H9 (cell line): ENCODE data around the gene SRGAP1. TPM values are rescaled to one million over a fixed set of nuclear protein-coding genes. Genes with fewer than 3 reads are reported as not detected.

Experiments used
- DNase-seq: peaks from one replicate; pipeline ENCODE4 v3.0.0-alpha.2; 2017
- H2AFZ ChIP-seq: one replicate; pipeline ENCODE4 v1.6.1; 2013; ENCODE audit warnings: mild to moderate bottlenecking, low read length, control low read depth, moderate library complexity
- H2AK5ac ChIP-seq: 2 replicates; pipeline ENCODE4 v1.6.1; 2013; ENCODE audit warnings: low read length, control low read depth, mixed read lengths; ENCODE audit not compliant: insufficient read length
- H2BK120ac ChIP-seq: one replicate; pipeline ENCODE4 v1.6.1; 2013; ENCODE audit warnings: low read depth, mild to moderate bottlenecking, low read length, control low read depth, inconsistent platforms; ENCODE audit not compliant: poor library complexity, severe bottlenecking
- H2BK12ac ChIP-seq: 2 replicates; pipeline ENCODE4 v1.6.1; 2013; ENCODE audit warnings: low read length, control low read depth, mixed read lengths, low read depth; ENCODE audit not compliant: insufficient read length
- H2BK15ac ChIP-seq: 2 replicates; pipeline ENCODE4 v1.6.1; 2013; ENCODE audit warnings: low read depth, low read length, control low read depth
- H2BK20ac ChIP-seq: one replicate; pipeline ENCODE4 v1.6.1; 2013; ENCODE audit warnings: low read depth, mild to moderate bottlenecking, low read length, control low read depth, inconsistent platforms; ENCODE audit not compliant: poor library complexity, severe bottlenecking
- H2BK5ac ChIP-seq: 2 replicates; pipeline ENCODE4 v1.6.1; 2013; ENCODE audit warnings: low read length, control low read depth, mixed read lengths; ENCODE audit not compliant: insufficient read length
- H3K14ac ChIP-seq: 2 replicates; pipeline ENCODE4 v1.6.1; 2013; ENCODE audit warnings: low read length, control low read depth; ENCODE audit not compliant: insufficient read depth
- H3K18ac ChIP-seq: 2 replicates; pipeline ENCODE4 v1.6.1; 2013; ENCODE audit warnings: low read depth, mild to moderate bottlenecking, mixed read lengths, low read length, control low read depth; ENCODE audit not compliant: insufficient read length
- H3K23ac ChIP-seq: 2 replicates; pipeline ENCODE4 v1.6.1; 2013; ENCODE audit warnings: low read length, control low read depth, mixed read lengths, low read depth; ENCODE audit not compliant: insufficient read length
- H3K23me2 ChIP-seq: 2 replicates; pipeline ENCODE4 v1.6.1; 2013; ENCODE audit warnings: low read depth, mild to moderate bottlenecking, mixed read lengths, low read length, control low read depth; ENCODE audit not compliant: insufficient read length, poor library complexity, severe bottlenecking
- H3K27ac ChIP-seq: 2 replicates; pipeline ENCODE4 v1.5.1; 2013; ENCODE audit warnings: low read length, control low read depth, mixed read lengths, low read depth; ENCODE audit not compliant: insufficient read length
- H3K27me3 ChIP-seq: 2 replicates; pipeline ENCODE4 v1.6.1; 2013; ENCODE audit warnings: low read length, control low read depth, inconsistent platforms; ENCODE audit not compliant: insufficient read depth
- H3K4ac ChIP-seq: 2 replicates; pipeline ENCODE4 v1.6.1; 2013; ENCODE audit warnings: low read depth, mild to moderate bottlenecking, control low read depth, inconsistent platforms, low read length, moderate library complexity
- H3K4me1 ChIP-seq: 2 replicates; pipeline ENCODE4 v1.6.1; 2013; ENCODE audit warnings: low read length, control low read depth, inconsistent platforms; ENCODE audit not compliant: insufficient read depth
- H3K4me2 ChIP-seq: 2 replicates; pipeline ENCODE4 v1.6.1; 2013; ENCODE audit warnings: low read length, control low read depth, mixed read lengths; ENCODE audit not compliant: insufficient read length, insufficient read depth
- H3K56ac ChIP-seq: 2 replicates; pipeline ENCODE4 v1.6.1; 2013; ENCODE audit warnings: low read depth, mild to moderate bottlenecking, mixed read lengths, low read length, control low read depth; ENCODE audit not compliant: insufficient read length
- H3K79me1 ChIP-seq: 2 replicates; pipeline ENCODE4 v1.6.1; 2013; ENCODE audit warnings: low read depth, mild to moderate bottlenecking, moderate library complexity, low read length, control low read depth, inconsistent platforms; ENCODE audit not compliant: insufficient read depth, poor library complexity, severe bottlenecking
- H3K79me2 ChIP-seq: 2 replicates; pipeline ENCODE4 v1.6.1; 2013; ENCODE audit warnings: low read length, control low read depth, inconsistent platforms; ENCODE audit not compliant: insufficient read depth
- H3K9ac ChIP-seq: 2 replicates; pipeline ENCODE4 v1.6.1; 2013; ENCODE audit warnings: low read length, control low read depth, mixed read lengths; ENCODE audit not compliant: insufficient read length; ENCODE audit errors: extremely low read depth
- H3K9me3 ChIP-seq: one replicate; pipeline ENCODE4 v1.6.1; 2013; ENCODE audit warnings: low read depth, low read length, inconsistent platforms; ENCODE audit not compliant: control insufficient read depth
- H3T11ph ChIP-seq: one replicate; pipeline ENCODE4 v1.6.1; 2013; ENCODE audit warnings: mild to moderate bottlenecking, low read length, control low read depth, inconsistent platforms
- H4K20me1 ChIP-seq: one replicate; pipeline ENCODE4 v1.6.1; 2013; ENCODE audit not compliant: control insufficient read depth, insufficient read length, insufficient read depth
- H4K5ac ChIP-seq: 2 replicates; pipeline ENCODE4 v1.6.1; 2013; ENCODE audit warnings: low read depth, mild to moderate bottlenecking, mixed read lengths, low read length, control low read depth; ENCODE audit not compliant: insufficient read length
- H4K8ac ChIP-seq: replicated peaks from 2 replicates; pipeline ENCODE4 v1.6.1; 2013; ENCODE audit warnings: low read length, control low read depth, mixed read lengths, low read depth; ENCODE audit not compliant: insufficient read length
- H4K91ac ChIP-seq: 2 replicates; pipeline ENCODE4 v1.6.1; 2013; ENCODE audit warnings: low read depth, mild to moderate bottlenecking, moderate library complexity, mixed read lengths, low read length, control low read depth; ENCODE audit not compliant: insufficient read length
- H3K27ac Mint-ChIP-seq, 3 experiments: 2 replicates in 2 of 3; 3 replicates in 1 of 3; pipeline ENCODE4 v1.8.0; 2020 to 2021; ENCODE audit warnings: mixed read lengths in 3 of 3, mild to moderate bottlenecking in 1 of 3, moderate library complexity in 1 of 3
- H3K27me3 Mint-ChIP-seq: 2 replicates; pipeline ENCODE4 v1.8.0; 2021; ENCODE audit warnings: low read depth, mild to moderate bottlenecking, moderate library complexity, mixed read lengths
- H3K36me3 Mint-ChIP-seq, 3 experiments: 2 replicates in 2 of 3; 3 replicates in 1 of 3; pipeline ENCODE4 v1.8.0; 2020 to 2021; ENCODE audit warnings: low read depth in 3 of 3, mixed read lengths in 3 of 3; ENCODE audit not compliant: insufficient read depth in 1 of 3
- H3K4me1 Mint-ChIP-seq, 2 experiments: 2 replicates each; pipeline ENCODE4 v1.8.0; 2020; ENCODE audit warnings: mixed read lengths in 2 of 2
- H3K4me3 Mint-ChIP-seq, 2 experiments: 2 replicates in 1 of 2; 3 replicates in 1 of 2; pipeline ENCODE4 v1.8.0; 2020 to 2021; ENCODE audit warnings: mild to moderate bottlenecking in 2 of 2, mixed read lengths in 2 of 2, moderate library complexity in 1 of 2
- H3K9me3 Mint-ChIP-seq, 2 experiments: 2 replicates in 1 of 2; 3 replicates in 1 of 2; pipeline ENCODE4 v1.8.0; 2020; ENCODE audit warnings: mild to moderate bottlenecking in 2 of 2, mixed read lengths in 2 of 2, moderate library complexity in 1 of 2
- CTCF ChIP-seq: fragments of 200-600 bp; sonication (generic); conservative IDR thresholded peaks from 3 replicates; pipeline ENCODE4 v1.8.0; 2021; ENCODE audit warnings: antibody characterized with exemption, mild to moderate bottlenecking
- WGBS: extraction: QIAGEN DNeasy Blood & Tissue Kit; methylation state at CpG from one replicate; pipeline ENCODE4 v1.1.7; 2013; ENCODE audit warnings: missing lambda C conversion rate, low lambda C conversion rate, mixed read lengths; ENCODE audit not compliant: insufficient read length; ENCODE audit errors: extremely low coverage; 5-methylcytosine and 5-hydroxymethylcytosine counted together
- total RNA-seq: library from RNA; stranded (reverse); gene quantifications from 2 replicates; pipeline ENCODE4 v1.2.1, GENCODE V29; 2021

Gene SRGAP1
- total RNA-seq, 1 experiment from 2014 or later = 4.8 TPM

DNA sequence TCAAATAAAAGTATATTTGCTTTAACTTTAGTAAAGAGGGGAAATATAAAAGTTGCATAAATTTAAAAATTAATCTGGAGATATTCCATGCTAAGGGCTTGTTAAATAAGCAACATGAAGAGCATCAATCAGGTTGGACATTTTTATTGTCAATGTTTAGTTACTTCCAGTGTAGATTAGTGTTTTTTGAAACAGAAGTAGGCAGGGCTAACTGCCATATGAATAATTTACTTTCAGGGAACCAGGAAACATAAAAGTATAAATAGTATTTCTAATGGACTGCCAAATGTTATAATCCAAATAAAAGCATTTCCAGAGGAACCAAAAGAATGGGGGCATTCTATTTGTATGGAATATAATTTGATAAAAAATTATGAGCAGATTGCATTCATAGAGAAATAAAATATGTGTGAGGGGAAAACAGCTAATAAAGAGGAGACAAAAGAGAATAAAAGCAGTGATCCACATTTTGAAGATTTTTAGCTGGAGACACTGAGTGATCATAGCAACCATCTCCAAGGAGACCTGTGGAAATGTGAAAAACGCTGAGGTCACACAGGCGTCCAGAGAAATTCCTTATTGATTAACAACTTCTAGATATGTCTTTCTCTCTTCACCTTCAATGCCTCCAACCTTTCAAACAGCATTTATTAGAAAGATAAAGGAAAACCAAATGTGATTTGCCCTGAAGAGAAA lies 70.8 kb downstream of the SRGAP1 start:
- Mint-ChIP-seq H3K4me3 (no peak overlapping the region), H3K4me1 (peaks cover 24% of the 10 kb centered on the region in 2 experiments), H3K9me3 (no peaks in the 10 kb centered on the region), H3K27ac (no peak overlapping the region; a peak in 1 of 7 replicates), H3K36me3 (no peaks in the 10 kb centered on the region), H3K27me3 (no peaks in the 10 kb centered on the region)
- Histone ChIP-seq H3K9ac (no peak overlapping the region), H2BK12ac (no peak overlapping the region), H3K27ac (no peak overlapping the region), H3K18ac (no peak overlapping the region), H2AFZ (no peak overlapping the region), H3K4me1 (peaks cover 6% of the 10 kb centered on the region; the same call in 1 of the 2 replicates), H2BK120ac (no peak overlapping the region), H4K5ac (no peak overlapping the region), H2BK15ac (no peak overlapping the region), H3K4ac (no peak overlapping the region), H3K9me3 (no peaks in the 10 kb centered on the region), H4K20me1 (no peaks in the 10 kb centered on the region), H3K27me3 (no peaks in the 10 kb centered on the region), H3K23ac (no peak overlapping the region), H3K56ac (no peak overlapping the region), H3K4me2 (no peak overlapping the region), H3K23me2 (no peaks in the 10 kb centered on the region), H3K79me1 (no peaks in the 10 kb centered on the region), H2AK5ac (no peak overlapping the region), H4K91ac (no peak overlapping the region), H3K14ac (no peak overlapping the region), H4K8ac (no peak overlapping the region), H3T11ph (no peak overlapping the region), H2BK5ac (no peak overlapping the region), H3K79me2 (no peaks in the 10 kb centered on the region), H2BK20ac (no peak overlapping the region)
- no peak for DNase-seq
- no peak for TF ChIP-seq CTCF
- no CpG with 5 or more reads among the region's 2 CpGs for WGBS
